HFFc6 (cell line): ENCODE data around the gene DAGLB. TPM values are rescaled to one million over a fixed set of nuclear protein-coding genes. Genes with fewer than 3 reads are reported as not detected.
A peak's percentile ranks its signal among the peaks of the same experiment; 100 is the strongest.

Source experiments
- DNase-seq: peaks from one replicate; pipeline ENCODE4 v3.0.0-alpha.2; 2018
- H3K27ac Mint-ChIP-seq: 2 replicates; pipeline ENCODE4 v1.8.0; 2020; ENCODE audit warnings: mild to moderate bottlenecking, mixed read lengths
- H3K27me3 Mint-ChIP-seq: 2 replicates; pipeline ENCODE4 v1.8.0; 2021; ENCODE audit warnings: mild to moderate bottlenecking, moderate library complexity, mixed read lengths; ENCODE audit not compliant: insufficient read depth
- H3K36me3 Mint-ChIP-seq: 2 replicates; pipeline ENCODE4 v1.8.0; 2021; ENCODE audit warnings: low read depth, mixed read lengths
- H3K4me1 Mint-ChIP-seq: 2 replicates; pipeline ENCODE4 v1.8.0; 2020; ENCODE audit warnings: low read depth, mixed read lengths
- H3K4me3 Mint-ChIP-seq: 2 replicates; pipeline ENCODE4 v1.8.0; 2020; ENCODE audit warnings: mild to moderate bottlenecking, moderate library complexity, mixed read lengths
- H3K9me3 Mint-ChIP-seq: 2 replicates; pipeline ENCODE4 v1.8.0; 2020; ENCODE audit warnings: mild to moderate bottlenecking, mixed read lengths
- CTCF ChIP-seq: fragments of 200-600 bp; sonication (generic); IDR thresholded peaks from 2 replicates; pipeline ENCODE4 v1.5.0; 2021; ENCODE audit warnings: antibody characterized with exemption, mild to moderate bottlenecking
- total RNA-seq, 6 experiments: library from RNA; stranded (reverse); fragmentation: NEBNext Ultra II Directional; extraction: Animal tissue kit (Norgen Biotek cat#: 25700); gene quantifications; 2 replicates in 1 of 6; 3 replicates in 5 of 6; pipeline ENCODE4 v1.2.3, GENCODE V29; 2021

DAGLB gene
- total RNA-seq, 6 experiments from 2014 or later: 29.2 to 39.5 (median 33.2) TPM

GRCh38 chr7:6433784-6434615 is 13.8 kb downstream of the DAGLB start:
- no peak for TF ChIP-seq CTCF
- DNase-seq: no peak
- Mint-ChIP-seq H3K4me3 (no peak overlapping the region), H3K36me3 (peaks cover 33% of the 10 kb centered on the region), H3K27ac (no peak overlapping the region), H3K9me3 (no peaks in the 10 kb centered on the region), H3K27me3 (peaks cover 3% of the 10 kb centered on the region; the same call in 1 of the 2 replicates), H3K4me1 (peaks cover 33% of the 10 kb centered on the region)

DNA sequence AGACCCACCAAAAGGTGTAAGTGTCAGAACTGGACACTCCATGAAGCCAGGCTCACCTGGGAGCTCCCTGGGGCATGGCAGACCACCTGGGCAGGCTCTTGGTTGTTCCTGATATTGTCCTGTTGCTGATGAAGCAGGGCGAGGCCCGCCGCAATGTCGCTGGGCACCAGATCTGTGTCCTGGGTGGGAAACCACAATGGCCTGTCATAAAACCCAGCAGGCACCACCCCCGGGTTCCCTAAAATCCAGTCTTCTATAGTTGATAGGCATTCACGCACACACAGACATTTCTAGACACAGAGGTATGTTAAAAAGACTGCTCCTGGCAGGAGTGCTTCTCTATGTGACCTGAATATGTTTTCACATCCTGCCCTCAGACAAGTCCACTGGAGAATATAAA is 15.0 kb downstream of the DAGLB start:
- peaks cover 3% of the 10 kb centered on the region; the same call in 1 of the 2 replicates for H3K27me3 Mint-ChIP-seq
- no peak for TF ChIP-seq CTCF
- H3K36me3 Mint-ChIP-seq: peaks cover 34% of the 10 kb centered on the region
- H3K27ac Mint-ChIP-seq: no peak overlapping the region
- no peaks in the 10 kb centered on the region for H3K9me3 Mint-ChIP-seq
- DNase-seq: no peak
- H3K4me3 Mint-ChIP-seq: no peak overlapping the region
- H3K4me1 Mint-ChIP-seq: peaks cover 27% of the 10 kb centered on the region

GRCh38 chr7:6430974-6431373 is 16.8 kb downstream of the DAGLB start:
- Mint-ChIP-seq H3K27me3 (no peaks in the 10 kb centered on the region), H3K27ac (peak overlapping the region; percentile 66), H3K4me1 (peaks cover 20% of the 10 kb centered on the region), H3K4me3 (no peak overlapping the region), H3K9me3 (no peaks in the 10 kb centered on the region), H3K36me3 (peaks cover 28% of the 10 kb centered on the region)
- TF ChIP-seq CTCF: no peak
- DNase-seq: no peak

- H3K27me3 Mint-ChIP-seq: 0 out of 2 replicates have a peak, but pooled peaks cover 1% of the 10 kb centered on the region
- H3K27ac Mint-ChIP-seq: peak overlapping the region; percentile 66
- DNase-seq: peak; percentile 27
- no peak overlapping the region for H3K4me3 Mint-ChIP-seq
- peaks cover 28% of the 10 kb centered on the region for H3K36me3 Mint-ChIP-seq
- peak; percentile 46 for TF ChIP-seq CTCF
- no peaks in the 10 kb centered on the region for H3K9me3 Mint-ChIP-seq
- H3K4me1 Mint-ChIP-seq: peaks cover 14% of the 10 kb centered on the region
These were observed 17.3 kb downstream of the DAGLB start for GRCh38 chr7:6430271-6430940.

DNA sequence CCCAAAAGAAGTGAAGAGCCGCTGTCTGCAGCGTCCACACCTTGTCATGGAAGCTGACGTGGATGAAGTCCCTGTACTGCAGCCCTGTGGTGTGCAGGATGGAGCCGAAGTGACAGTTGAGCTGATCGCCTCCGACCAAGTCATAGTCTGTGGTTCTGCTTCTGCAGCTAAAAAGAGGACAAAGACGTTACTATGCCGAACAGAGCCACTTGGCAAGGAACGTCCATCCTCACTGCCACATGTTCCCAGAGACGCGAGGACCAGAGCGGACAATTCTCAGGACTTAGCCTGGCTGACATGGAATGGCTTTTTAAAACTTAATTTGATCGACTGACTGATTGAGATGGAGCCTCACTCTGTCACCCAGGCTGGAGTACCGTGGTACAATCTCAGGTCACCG is 21.8 kb downstream of the DAGLB start:
- TF ChIP-seq CTCF: no peak
- 0 out of 2 replicates have a peak, but pooled peaks cover 1% of the 10 kb centered on the region for H3K27me3 Mint-ChIP-seq
- no peaks in the 10 kb centered on the region for H3K9me3 Mint-ChIP-seq
- no peak for DNase-seq
- H3K4me3 Mint-ChIP-seq: no peak overlapping the region
- peaks cover 47% of the 10 kb centered on the region for H3K36me3 Mint-ChIP-seq
- H3K4me1 Mint-ChIP-seq: peaks cover 9% of the 10 kb centered on the region
- no peak overlapping the region for H3K27ac Mint-ChIP-seq
